GM12878 (cell line): Measurements from ENCODE around the gene UBAC2.

Experiments used
- RUNX3 ChIP-seq: IDR thresholded peaks from 2 replicates; pipeline ENCODE4 v1.6.1; 2012; ENCODE audit warnings: low read length, inconsistent platforms
- ZNF592 ChIP-seq: fragments of 450-650 bp; IDR thresholded peaks from 2 replicates; pipeline ENCODE4 v1.6.1; 2017; ENCODE audit warnings: mild to moderate bottlenecking, moderate library complexity

GRCh38 chr13:99207511-99207910 is 6.9 kb downstream of the UBAC2 start:
- TF ChIP-seq RUNX3 (no peak), ZNF592 (no peak)
